Panc1 (cell line): ENCODE results near the gene MUC2.

ENCODE experiments used
- POLR2AphosphoS5 ChIP-seq: IDR thresholded peaks from 2 replicates; pipeline ENCODE4 v1.6.1; 2012; ENCODE audit warnings: mild to moderate bottlenecking, low read depth, low read length, moderate library complexity
- TF ChIP-seq, protein P1 (sequence below): fragments of 450-650 bp; IDR thresholded peaks from 2 replicates; pipeline ENCODE4 v1.5.1; 2017; ENCODE audit warnings: mild to moderate bottlenecking

DNA sequence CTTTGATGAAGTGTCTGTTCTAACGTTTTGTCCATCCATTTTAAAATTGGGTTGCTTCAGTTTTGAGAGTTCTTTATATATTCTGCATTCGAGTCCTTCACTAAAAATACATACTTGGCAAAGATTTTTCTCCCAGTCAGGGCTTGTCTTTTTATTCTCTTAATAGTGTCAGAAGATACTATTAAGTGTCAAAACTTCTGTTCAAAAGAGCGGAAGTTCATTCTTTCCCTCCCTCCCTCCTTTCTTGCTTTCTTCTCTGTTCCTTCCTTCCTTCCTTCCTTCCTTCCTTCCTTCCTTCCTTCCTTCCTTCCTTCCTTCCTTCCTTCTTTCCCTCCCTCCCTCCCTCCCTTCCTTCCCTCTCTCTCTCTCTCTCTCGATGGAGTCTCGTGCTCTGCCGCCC, 30.5 kb upstream of the MUC2 start:
- TF ChIP-seq, protein P1, sequence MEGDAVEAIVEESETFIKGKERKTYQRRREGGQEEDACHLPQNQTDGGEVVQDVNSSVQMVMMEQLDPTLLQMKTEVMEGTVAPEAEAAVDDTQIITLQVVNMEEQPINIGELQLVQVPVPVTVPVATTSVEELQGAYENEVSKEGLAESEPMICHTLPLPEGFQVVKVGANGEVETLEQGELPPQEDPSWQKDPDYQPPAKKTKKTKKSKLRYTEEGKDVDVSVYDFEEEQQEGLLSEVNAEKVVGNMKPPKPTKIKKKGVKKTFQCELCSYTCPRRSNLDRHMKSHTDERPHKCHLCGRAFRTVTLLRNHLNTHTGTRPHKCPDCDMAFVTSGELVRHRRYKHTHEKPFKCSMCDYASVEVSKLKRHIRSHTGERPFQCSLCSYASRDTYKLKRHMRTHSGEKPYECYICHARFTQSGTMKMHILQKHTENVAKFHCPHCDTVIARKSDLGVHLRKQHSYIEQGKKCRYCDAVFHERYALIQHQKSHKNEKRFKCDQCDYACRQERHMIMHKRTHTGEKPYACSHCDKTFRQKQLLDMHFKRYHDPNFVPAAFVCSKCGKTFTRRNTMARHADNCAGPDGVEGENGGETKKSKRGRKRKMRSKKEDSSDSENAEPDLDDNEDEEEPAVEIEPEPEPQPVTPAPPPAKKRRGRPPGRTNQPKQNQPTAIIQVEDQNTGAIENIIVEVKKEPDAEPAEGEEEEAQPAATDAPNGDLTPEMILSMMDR: no peak
- TF ChIP-seq POLR2AphosphoS5: no peak
